Caco-2 (cell line): ENCODE measurements around the gene ZNF746. TPM values are rescaled to one million over a fixed set of nuclear protein-coding genes. Genes with fewer than 3 reads are reported as not detected.

ENCODE experiments used
- BruUV-seq: library from RNA; stranded (reverse); fragments of 400-500 nt; replicated peaks from 2 replicates; lab custom pipeline; 2021; lab: Mats Ljungman, UMichigan
- CTCF ChIA-PET: fragments of 300-600 bp; sonication (Branson Sonifier 250); formaldehyde crosslinking; loops from one replicate; lab custom pipeline; 2022; ENCODE audit warnings: antibody characterized with exemption; lab: Charles Lee
- POLR2A ChIA-PET: fragments of 300-600 bp; sonication (Branson Sonifier 250); formaldehyde crosslinking; loops from one replicate; lab custom pipeline; 2022; ENCODE audit warnings: antibody characterized with exemption; lab: Charles Lee
- DNase-seq, 2 experiments: peaks; one replicate each; pipeline versions ENCODE4 v3.0.0 to v3.0.0-alpha.2; 2020 to 2022
- H3K27me3 ChIP-seq: replicated peaks from 2 replicates; pipeline ENCODE4 v1.6.0; 2011; ENCODE audit warnings: low read length; ENCODE audit not compliant: control insufficient read depth, insufficient read depth
- H3K36me3 ChIP-seq: 2 replicates; pipeline ENCODE4 v1.5.1; 2011; ENCODE audit warnings: low read length; ENCODE audit not compliant: control insufficient read depth, insufficient read depth
- H3K4me1 ChIP-seq: fragments of 250-450 bp; sonication (Bioruptor Pico); 2 replicates; pipeline ENCODE4 v1.5.1; 2020; ENCODE audit warnings: mild to moderate bottlenecking
- H3K4me3 ChIP-seq: 2 replicates; pipeline ENCODE4 v1.5.1; 2011; ENCODE audit warnings: low read depth, mild to moderate bottlenecking, control low read depth, low read length
- H3K9me3 ChIP-seq: fragments of 250-450 bp; sonication (Bioruptor Pico); 2 replicates; pipeline ENCODE4 v1.5.1; 2020; ENCODE audit warnings: mild to moderate bottlenecking, moderate library complexity
- H3K27ac Mint-ChIP-seq: one replicate; pipeline ENCODE4 v1.8.0; 2022; ENCODE audit warnings: mixed read lengths; ENCODE audit not compliant: unreplicated experiment
- H3K27me3 Mint-ChIP-seq: one replicate; pipeline ENCODE4 v1.8.0; 2022; ENCODE audit warnings: mixed read lengths; ENCODE audit not compliant: insufficient read depth, unreplicated experiment
- H3K36me3 Mint-ChIP-seq: one replicate; pipeline ENCODE4 v1.8.0; 2022; ENCODE audit warnings: mild to moderate bottlenecking, mixed read lengths; ENCODE audit not compliant: insufficient read depth, unreplicated experiment
- H3K4me1 Mint-ChIP-seq: one replicate; pipeline ENCODE4 v1.8.0; 2022; ENCODE audit warnings: low read depth, mixed read lengths; ENCODE audit not compliant: unreplicated experiment
- H3K4me3 Mint-ChIP-seq: one replicate; pipeline ENCODE4 v1.8.0; 2022; ENCODE audit warnings: mild to moderate bottlenecking, moderate library complexity, mixed read lengths; ENCODE audit not compliant: unreplicated experiment
- H3K9me3 Mint-ChIP-seq: one replicate; pipeline ENCODE4 v1.8.0; 2022; ENCODE audit warnings: mixed read lengths; ENCODE audit not compliant: unreplicated experiment
- CTCF ChIP-seq, 2 experiments: fragments of 200-600 bp in 1 of 2; IDR thresholded peaks; 1 replicate in 1 of 2; 2 replicates in 1 of 2; pipeline versions ENCODE4 v1.5.1 to v1.8.0; 2011 to 2022; ENCODE audit warnings: antibody characterized with exemption in 1 of 2, control low read depth in 1 of 2, inconsistent platforms in 1 of 2, low read depth in 1 of 2, low read length in 1 of 2, mild to moderate bottlenecking in 1 of 2, moderate library complexity in 1 of 2; ENCODE audit not compliant: insufficient read depth in 1 of 2, severe bottlenecking in 1 of 2, unreplicated experiment in 1 of 2
- intact Hi-C: fragments of 100-400 bp; cut with micrococcal nuclease; formaldehyde crosslinking; loops from one replicate; pipeline ENCODE4 v1.10.0; 2022; ENCODE audit not compliant: unreplicated experiment
- total RNA-seq: library from RNA; stranded (reverse); gene quantifications from 2 replicates; pipeline ENCODE4 v1.2.3, GENCODE V29; 2022

ZNF746 gene
- total RNA-seq, 1 experiment from 2014 or later: 19.3 TPM

GRCh38 chr7:149510248-149510647 lies 12.6 kb upstream of the ZNF746 start:
- H3K9me3 ChIP-seq: peaks cover 30% of the 10 kb centered on the region
- no peaks in the 10 kb centered on the region for H3K36me3 ChIP-seq
- no peaks in the 10 kb centered on the region for H3K36me3 Mint-ChIP-seq
- no peaks in the 10 kb centered on the region for H3K4me1 ChIP-seq
- H3K4me1 Mint-ChIP-seq: no peaks in the 10 kb centered on the region
- no peak overlapping the region for H3K4me3 ChIP-seq
- DNase-seq: no peak
- ChIA-PET POLR2A (no interaction called here), CTCF (no interaction called here)
- no peak for TF ChIP-seq CTCF (IDR thresholded peaks at IDR 0.05; ENCODE audit: insufficient read depth in 1 of 2, low read depth in 1 of 2, low read length in 1 of 2, severe bottlenecking in 1 of 2, unreplicated experiment in 1 of 2)
- BruUV-seq: no TSS peak
- intact Hi-C loops: no loop called here
- H3K27me3 Mint-ChIP-seq: peaks cover 3% of the 10 kb centered on the region
- peaks cover 38% of the 10 kb centered on the region for H3K9me3 Mint-ChIP-seq
- H3K4me3 Mint-ChIP-seq: no peak overlapping the region
- no peaks in the 10 kb centered on the region for H3K27me3 ChIP-seq
- no peak overlapping the region for H3K27ac Mint-ChIP-seq

DNA sequence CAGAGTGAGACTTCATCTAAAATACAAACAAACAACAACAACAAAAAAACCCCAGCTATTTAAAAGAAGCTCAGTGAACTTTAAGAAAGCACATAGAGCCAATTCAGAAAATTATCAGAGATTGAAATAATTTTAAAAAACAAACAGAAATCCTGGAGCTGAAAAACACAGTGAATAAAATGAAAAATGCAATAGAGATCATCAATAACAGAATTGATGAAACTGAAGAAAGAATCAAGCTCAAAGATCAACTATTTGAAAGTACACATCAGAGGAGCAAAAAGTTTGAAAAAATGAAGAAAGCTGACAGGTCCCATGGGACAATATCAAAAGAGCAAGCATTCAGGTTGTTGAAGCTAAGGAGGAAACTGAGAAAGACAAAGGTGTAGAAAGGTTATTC lies 12.2 kb upstream of the ZNF746 start:
- Histone ChIP-seq H3K36me3 (no peaks in the 10 kb centered on the region), H3K4me3 (no peak overlapping the region), H3K27me3 (no peaks in the 10 kb centered on the region), H3K4me1 (no peaks in the 10 kb centered on the region), H3K9me3 (peaks cover 33% of the 10 kb centered on the region)
- POLR2A ChIA-PET: no interaction called here
- DNase-seq: no peak
- peaks cover 1% of the 10 kb centered on the region for H3K27me3 Mint-ChIP-seq
- no peaks in the 10 kb centered on the region for H3K36me3 Mint-ChIP-seq
- H3K27ac Mint-ChIP-seq: no peak overlapping the region
- BruUV-seq: no TSS peak
- no peaks in the 10 kb centered on the region for H3K4me1 Mint-ChIP-seq
- H3K4me3 Mint-ChIP-seq: no peak overlapping the region
- CTCF ChIA-PET: no interaction called here
- TF ChIP-seq CTCF (IDR thresholded peaks at IDR 0.05; ENCODE audit: insufficient read depth in 1 of 2, low read depth in 1 of 2, low read length in 1 of 2, severe bottlenecking in 1 of 2, unreplicated experiment in 1 of 2): no peak
- intact Hi-C loops: no loop called here
- peaks cover 38% of the 10 kb centered on the region for H3K9me3 Mint-ChIP-seq

DNA sequence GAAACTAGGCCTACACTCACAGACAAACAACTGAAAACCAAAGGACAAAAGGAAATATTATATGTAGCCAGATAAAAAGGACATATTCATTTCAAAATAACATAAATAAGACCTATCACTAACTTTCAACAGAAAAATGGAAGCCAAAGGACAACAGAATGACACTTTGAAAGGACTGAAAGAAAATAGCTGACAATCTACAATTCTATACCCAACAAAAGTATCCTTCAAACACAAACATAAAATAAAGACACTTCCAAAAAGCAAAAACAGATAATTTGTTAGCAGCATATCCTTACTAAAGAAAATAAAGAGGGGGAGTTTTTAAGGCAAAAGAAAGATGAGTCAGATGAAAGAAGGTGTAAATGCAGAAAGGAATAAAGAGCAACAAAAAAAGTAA lies 7.9 kb upstream of the ZNF746 start:
- POLR2A ChIA-PET: no interaction called here
- CTCF ChIA-PET: no interaction called here
- Histone ChIP-seq H3K4me1 (no peaks in the 10 kb centered on the region), H3K27me3 (no peaks in the 10 kb centered on the region), H3K4me3 (no peak overlapping the region), H3K9me3 (peaks cover 32% of the 10 kb centered on the region), H3K36me3 (no peaks in the 10 kb centered on the region)
- BruUV-seq: no TSS peak
- H3K9me3 Mint-ChIP-seq: peaks cover 34% of the 10 kb centered on the region
- no peak for TF ChIP-seq CTCF (IDR thresholded peaks at IDR 0.05; ENCODE audit: insufficient read depth in 1 of 2, low read depth in 1 of 2, low read length in 1 of 2, severe bottlenecking in 1 of 2, unreplicated experiment in 1 of 2)
- H3K4me3 Mint-ChIP-seq: no peak overlapping the region
- H3K4me1 Mint-ChIP-seq: peaks cover 7% of the 10 kb centered on the region
- no peaks in the 10 kb centered on the region for H3K36me3 Mint-ChIP-seq
- intact Hi-C loops: no loop called here
- no peaks in the 10 kb centered on the region for H3K27me3 Mint-ChIP-seq
- no peak overlapping the region for H3K27ac Mint-ChIP-seq
- no peak for DNase-seq
